NT2/D1 (cell line): ENCODE data around the gene GDF2.

Experiments used
- DNase-seq: peaks from one replicate; pipeline ENCODE4 v3.0.0-alpha.2; 2011; ENCODE audit warnings: low read depth, low spot score
- H3K27me3 ChIP-seq: 2 replicates; pipeline ENCODE4 v1.6.0; 2011; ENCODE audit warnings: mild to moderate bottlenecking; ENCODE audit not compliant: insufficient read length, insufficient read depth
- H3K36me3 ChIP-seq: 2 replicates; pipeline ENCODE4 v1.6.1; 2011; ENCODE audit warnings: mild to moderate bottlenecking, low read length, mixed read lengths; ENCODE audit not compliant: insufficient read depth, insufficient read length
- H3K4me1 ChIP-seq: 2 replicates; pipeline ENCODE4 v1.5.1; 2011; ENCODE audit not compliant: insufficient read depth, insufficient read length
- H3K4me3 ChIP-seq: 2 replicates; pipeline ENCODE4 v1.5.1; 2011; ENCODE audit warnings: low read depth; ENCODE audit not compliant: insufficient read length
- H3K9ac ChIP-seq: 2 replicates; pipeline ENCODE4 v1.6.0; 2011; ENCODE audit warnings: low read depth; ENCODE audit not compliant: insufficient read length
- H3K9me3 ChIP-seq: 2 replicates; pipeline ENCODE4 v1.5.1; 2011; ENCODE audit warnings: mild to moderate bottlenecking, low read length; ENCODE audit not compliant: insufficient read depth
- SUZ12 ChIP-seq: IDR thresholded peaks from 2 replicates; pipeline ENCODE4 v1.6.1; 2011; ENCODE audit not compliant: insufficient read length, insufficient read depth; ENCODE audit errors: extremely low read depth
- YY1 ChIP-seq: IDR thresholded peaks from 2 replicates; pipeline ENCODE4 v1.6.1; 2011; ENCODE audit not compliant: insufficient read length, insufficient read depth
- ZNF274 ChIP-seq: IDR thresholded peaks from 2 replicates; pipeline ENCODE4 v1.6.1; 2011; ENCODE audit warnings: mild to moderate bottlenecking, low read depth, low read length

GDF2 gene

GRCh38 chr10:47315421-47315820, 6.8 kb upstream of the GDF2 start:
- no peak overlapping the region for H3K4me3 ChIP-seq
- no peaks in the 10 kb centered on the region for H3K27me3 ChIP-seq
- no peak for DNase-seq
- no peaks in the 10 kb centered on the region for H3K9me3 ChIP-seq
- no peak for TF ChIP-seq ZNF274
- TF ChIP-seq SUZ12 = no peak
- TF ChIP-seq YY1 = no peak
- H3K4me1 ChIP-seq = no peaks in the 10 kb centered on the region
- H3K9ac ChIP-seq = no peak overlapping the region
- no peaks in the 10 kb centered on the region for H3K36me3 ChIP-seq

GRCh38 chr10:47316131-47316530, 6.1 kb upstream of the GDF2 start:
- Histone ChIP-seq H3K9ac (no peak overlapping the region), H3K4me1 (no peaks in the 10 kb centered on the region), H3K27me3 (no peaks in the 10 kb centered on the region), H3K9me3 (no peaks in the 10 kb centered on the region), H3K36me3 (no peaks in the 10 kb centered on the region), H3K4me3 (no peak overlapping the region)
- DNase-seq = no peak
- TF ChIP-seq YY1 (no peak), SUZ12 (no peak), ZNF274 (no peak)

GRCh38 chr10:47317251-47317650, 5.0 kb upstream of the GDF2 start:
- TF ChIP-seq YY1 = no peak
- TF ChIP-seq SUZ12 = no peak
- no peak for TF ChIP-seq ZNF274
- no peak overlapping the region for H3K4me3 ChIP-seq

GRCh38 chr10:47318706-47319105, 3.5 kb upstream of the GDF2 start:
- Histone ChIP-seq H3K27me3 (no peaks in the 10 kb centered on the region), H3K4me3 (no peak overlapping the region), H3K9ac (no peak overlapping the region), H3K9me3 (no peaks in the 10 kb centered on the region), H3K4me1 (peaks cover 2% of the 10 kb centered on the region), H3K36me3 (no peaks in the 10 kb centered on the region)
- DNase-seq = no peak
- TF ChIP-seq SUZ12 (no peak), ZNF274 (no peak), YY1 (no peak)

More at GRCh38 chr10:47317251-47317650, 5.0 kb upstream of the GDF2 start:
- no peaks in the 10 kb centered on the region for H3K9me3 ChIP-seq
- H3K36me3 ChIP-seq = no peaks in the 10 kb centered on the region
- peaks cover 2% of the 10 kb centered on the region for H3K4me1 ChIP-seq
- H3K9ac ChIP-seq = no peak overlapping the region
- H3K27me3 ChIP-seq = no peaks in the 10 kb centered on the region
- DNase-seq = no peak

GRCh38 chr10:47319784-47320183, 2.5 kb upstream of the GDF2 start:
- Histone ChIP-seq H3K4me1 (peaks cover 2% of the 10 kb centered on the region), H3K36me3 (no peaks in the 10 kb centered on the region), H3K27me3 (no peaks in the 10 kb centered on the region), H3K4me3 (no peak overlapping the region), H3K9ac (no peak overlapping the region), H3K9me3 (no peaks in the 10 kb centered on the region)
- no peak for TF ChIP-seq SUZ12
- TF ChIP-seq YY1 = no peak
- TF ChIP-seq ZNF274 = no peak
- DNase-seq = no peak

GRCh38 chr10:47320812-47321211, 1.4 kb upstream of the GDF2 start:
- Histone ChIP-seq H3K36me3 (no peaks in the 10 kb centered on the region), H3K9ac (no peak overlapping the region), H3K4me1 (peaks cover 2% of the 10 kb centered on the region), H3K9me3 (no peaks in the 10 kb centered on the region), H3K27me3 (no peaks in the 10 kb centered on the region), H3K4me3 (no peak overlapping the region)
- TF ChIP-seq ZNF274 (no peak), SUZ12 (no peak), YY1 (no peak)
- DNase-seq = no peak

GRCh38 chr10:47321521-47322195, 596 bp upstream of the GDF2 start:
- no peak for TF ChIP-seq YY1
- no peak for TF ChIP-seq SUZ12
- no peak for TF ChIP-seq ZNF274

More at GRCh38 chr10:47321521-47322195, 596 bp upstream of the GDF2 start:
- Histone ChIP-seq H3K9me3 (no peaks in the 10 kb centered on the region), H3K27me3 (no peaks in the 10 kb centered on the region), H3K36me3 (no peaks in the 10 kb centered on the region), H3K9ac (no peak overlapping the region), H3K4me1 (peaks cover 2% of the 10 kb centered on the region), H3K4me3 (no peak overlapping the region)
- DNase-seq = no peak
